ENCODE measurements around the gene EEF2K. TPM values are rescaled to one million over a fixed set of nuclear protein-coding genes. Genes with fewer than 3 reads are reported as not detected.

EEF2K gene
- total and polyA plus RNA-seq, 2 donors (not counting 1 experiment from before 2014, with no cell fraction given), result 11.8 to 28.7 TPM

DNA sequence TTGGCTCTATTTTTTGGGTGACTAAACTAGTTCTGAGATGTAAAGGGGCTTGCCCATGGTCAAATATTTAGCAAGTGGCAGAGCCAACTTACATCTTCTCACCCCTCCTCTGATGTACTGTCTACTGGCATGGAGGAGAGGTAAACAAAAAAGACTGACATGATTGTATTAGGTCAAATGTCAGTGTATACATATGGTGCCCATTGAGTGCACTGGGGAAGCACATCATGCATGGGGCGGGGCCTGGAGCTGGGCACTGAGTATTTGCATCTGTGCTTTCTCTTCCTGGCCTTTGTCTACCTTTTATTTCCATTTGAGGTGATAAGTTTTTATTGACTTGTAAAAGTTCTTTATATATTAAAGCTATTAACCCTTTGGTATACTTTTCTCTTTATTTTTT, 68.8 kb downstream of the EEF2K start:
- Mint-ChIP-seq H3K4me3 (no peak overlapping the region), H3K4me1 (no peaks in the 10 kb centered on the region), H3K27me3 (no peaks in the 10 kb centered on the region), H3K9me3 (ENCODE audit: insufficient read depth) (no peaks in the 10 kb centered on the region), H3K27ac (no peak overlapping the region)
- ChIA-PET POLR2A (no interaction called here), CTCF (interaction anchor here (0.9 kb wide), 1 partner anchor 15 kb away, joined by 4 read pairs; no protein-coding TSS in a partner anchor)
- no peak overlapping the region for H3K9ac ChIP-seq (ENCODE audit: low read length)
- TF ChIP-seq EZH2 (IDR thresholded peaks at IDR 0.05; ENCODE audit: borderline replicate concordance, insufficient read depth, low read depth, low read length, poor library complexity, severe bottlenecking), result no peak
- TF ChIP-seq, protein P1, sequence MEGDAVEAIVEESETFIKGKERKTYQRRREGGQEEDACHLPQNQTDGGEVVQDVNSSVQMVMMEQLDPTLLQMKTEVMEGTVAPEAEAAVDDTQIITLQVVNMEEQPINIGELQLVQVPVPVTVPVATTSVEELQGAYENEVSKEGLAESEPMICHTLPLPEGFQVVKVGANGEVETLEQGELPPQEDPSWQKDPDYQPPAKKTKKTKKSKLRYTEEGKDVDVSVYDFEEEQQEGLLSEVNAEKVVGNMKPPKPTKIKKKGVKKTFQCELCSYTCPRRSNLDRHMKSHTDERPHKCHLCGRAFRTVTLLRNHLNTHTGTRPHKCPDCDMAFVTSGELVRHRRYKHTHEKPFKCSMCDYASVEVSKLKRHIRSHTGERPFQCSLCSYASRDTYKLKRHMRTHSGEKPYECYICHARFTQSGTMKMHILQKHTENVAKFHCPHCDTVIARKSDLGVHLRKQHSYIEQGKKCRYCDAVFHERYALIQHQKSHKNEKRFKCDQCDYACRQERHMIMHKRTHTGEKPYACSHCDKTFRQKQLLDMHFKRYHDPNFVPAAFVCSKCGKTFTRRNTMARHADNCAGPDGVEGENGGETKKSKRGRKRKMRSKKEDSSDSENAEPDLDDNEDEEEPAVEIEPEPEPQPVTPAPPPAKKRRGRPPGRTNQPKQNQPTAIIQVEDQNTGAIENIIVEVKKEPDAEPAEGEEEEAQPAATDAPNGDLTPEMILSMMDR (IDR thresholded peaks at IDR 0.05), result no peak
- ATAC-seq (ENCODE audit: low read depth) (no peak), DNase-seq (no peak)
- H3K4me2 ChIP-seq (replicated peaks; ENCODE audit: low read depth, low read length, poor library complexity, severe bottlenecking), result no peak overlapping the region
- H3K4me1 ChIP-seq (ENCODE audit: control insufficient read depth in 2 of 2, insufficient read depth in 2 of 2, low read length in 2 of 2), result no peaks in the 10 kb centered on the region
- no CpG with 5 or more reads among the region's 1 CpG for WGBS (ENCODE audit: insufficient coverage)
- H4K20me1 ChIP-seq (ENCODE audit: control insufficient read depth, insufficient read depth, low read length, poor library complexity, severe bottlenecking), result no peaks in the 10 kb centered on the region
- H3K27ac ChIP-seq (ENCODE audit: low read length in 2 of 2), result no peak overlapping the region
- H3K27me3 ChIP-seq (replicated peaks in 1 of 4; ENCODE audit: control extremely low read depth in 1 of 4, control insufficient read depth in 3 of 4, insufficient read depth in 4 of 4, low read length in 3 of 4), result no peaks in the 10 kb centered on the region
- intact Hi-C loops (cut with micrococcal nuclease), result no loop called here
- peaks cover 0 to 19% of the 10 kb centered on the region in 2 experiments for H3K36me3 ChIP-seq (replicated peaks in 1 of 2; ENCODE audit: control extremely low read depth in 1 of 2, control insufficient read depth in 1 of 2, extremely low read depth in 1 of 2, insufficient read depth in 2 of 2, low read length in 1 of 2)
- no peaks in the 10 kb centered on the region for H3K79me2 ChIP-seq (ENCODE audit: control insufficient read depth, insufficient read depth, low read length)
- no peak overlapping the region for H2AFZ ChIP-seq (ENCODE audit: insufficient read depth, low read depth, low read length, poor library complexity, severe bottlenecking)
- H3K9me3 ChIP-seq (ENCODE audit: control extremely low read depth in 1 of 3, control insufficient read depth in 2 of 3, insufficient read depth in 1 of 3, low read length in 2 of 3), result peaks cover 0 to 5% (median 3%) of the 10 kb centered on the region in 3 donors
- no peak overlapping the region for H3K4me3 ChIP-seq (ENCODE audit: control extremely low read depth in 1 of 5, extremely low read depth in 1 of 5, insufficient read depth in 1 of 5, low read depth in 2 of 5, low read length in 4 of 5)

DNA sequence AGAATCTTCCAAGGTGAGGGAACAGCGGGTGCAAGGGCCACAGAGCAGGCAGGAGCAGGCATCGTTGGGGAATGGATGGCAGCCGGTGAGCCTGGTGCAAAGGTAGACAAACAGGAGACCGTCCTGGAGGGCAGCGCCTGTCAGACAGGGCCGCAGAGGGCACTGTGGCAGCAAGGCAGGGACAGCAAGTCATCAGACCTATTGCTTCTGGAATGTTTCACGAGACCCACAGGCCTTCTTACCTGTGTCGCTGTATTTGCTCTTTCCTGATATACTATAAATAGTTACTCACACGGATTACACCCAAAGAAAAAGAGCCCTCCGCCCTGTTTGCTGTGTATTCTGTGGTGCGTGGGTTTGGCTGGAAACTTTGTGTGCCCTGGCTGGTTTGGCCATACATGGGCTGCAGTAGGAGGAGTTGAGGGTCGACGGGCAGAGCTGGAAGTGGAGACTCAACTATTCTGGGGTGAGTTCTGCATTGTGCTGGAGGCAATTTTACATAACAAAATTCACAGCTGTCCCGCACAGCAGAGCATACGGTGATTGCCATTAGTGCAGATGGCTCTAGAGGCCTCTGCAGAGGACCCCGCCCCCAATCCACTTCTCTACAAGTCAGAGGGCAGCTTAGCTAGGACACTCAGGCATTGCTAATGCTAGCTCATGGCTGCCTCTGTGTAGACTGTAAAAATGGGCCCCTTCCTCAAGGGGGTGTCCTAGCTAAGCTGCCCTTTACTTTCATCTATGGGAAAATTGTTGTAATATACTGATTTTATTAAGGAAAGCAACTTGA, 72.6 kb downstream of the EEF2K start:
- CTCF ChIA-PET, result interaction anchor here (1.2 kb wide), 1 partner anchor 72 kb away, joined by 3 read pairs; the partner anchor contains the start of gene EEF2K
- TF ChIP-seq, protein P1 (IDR thresholded peaks at IDR 0.05), result no peak
- no peak for TF ChIP-seq EZH2 (IDR thresholded peaks at IDR 0.05; ENCODE audit: borderline replicate concordance, insufficient read depth, low read depth, low read length, poor library complexity, severe bottlenecking)
- Histone ChIP-seq H3K4me1 (ENCODE audit: control insufficient read depth in 2 of 2, insufficient read depth in 2 of 2, low read length in 2 of 2) (no peaks in the 10 kb centered on the region), H3K4me3 (ENCODE audit: control extremely low read depth in 1 of 5, extremely low read depth in 1 of 5, insufficient read depth in 1 of 5, low read depth in 2 of 5, low read length in 4 of 5) (no peak overlapping the region), H3K36me3 (replicated peaks in 1 of 2; ENCODE audit: control extremely low read depth in 1 of 2, control insufficient read depth in 1 of 2, extremely low read depth in 1 of 2, insufficient read depth in 2 of 2, low read length in 1 of 2) (peaks cover 2 to 32% of the 10 kb centered on the region in 2 experiments), H3K27me3 (replicated peaks in 1 of 4; ENCODE audit: control extremely low read depth in 1 of 4, control insufficient read depth in 3 of 4, insufficient read depth in 4 of 4, low read length in 3 of 4) (no peaks in the 10 kb centered on the region), H3K27ac (ENCODE audit: low read length in 2 of 2) (no peak overlapping the region), H3K79me2 (ENCODE audit: control insufficient read depth, insufficient read depth, low read length) (no peaks in the 10 kb centered on the region), H3K9me3 (ENCODE audit: control extremely low read depth in 1 of 3, control insufficient read depth in 2 of 3, insufficient read depth in 1 of 3, low read length in 2 of 3) (peaks cover 0 to 5% (median 3%) of the 10 kb centered on the region in 3 donors), H2AFZ (ENCODE audit: insufficient read depth, low read depth, low read length, poor library complexity, severe bottlenecking) (no peak overlapping the region), H3K9ac (ENCODE audit: low read length) (no peak overlapping the region), H4K20me1 (ENCODE audit: control insufficient read depth, insufficient read depth, low read length, poor library complexity, severe bottlenecking) (no peaks in the 10 kb centered on the region), H3K4me2 (replicated peaks; ENCODE audit: low read depth, low read length, poor library complexity, severe bottlenecking) (no peak overlapping the region)
- Mint-ChIP-seq H3K27ac (no peak overlapping the region), H3K9me3 (ENCODE audit: insufficient read depth) (no peaks in the 10 kb centered on the region), H3K27me3 (no peaks in the 10 kb centered on the region), H3K4me3 (no peak overlapping the region), H3K4me1 (no peaks in the 10 kb centered on the region)
- ATAC-seq (ENCODE audit: low read depth), result no peak
- POLR2A ChIA-PET, result interaction anchor here (0.7 kb wide), 1 partner anchor 18 kb away, joined by 13 read pairs; the partner anchor contains the start of gene POLR3E
- WGBS (ENCODE audit: insufficient coverage), result 95% methylated on average over 12 of the region's 16 CpGs
- no peak for DNase-seq
- intact Hi-C loops (cut with micrococcal nuclease), result no loop called here
